Stimulated activated CD8-positive, alpha-beta memory T cell treated with anti-CD3 and anti-CD28 coated beads, Interleukin-7, amount 100 ng/mL, for 24 hours (primary cell): ENCODE measurements around the gene PAN3.
"Not testable (repeated sequence)": the region's sequence is repeated elsewhere in the genome, so short reads cannot be mapped to it uniquely, and the experiment has no call there.

Experiments
- DNase-seq: peaks from one replicate; pipeline ENCODE4 v3.0.0-alpha.2; 2020; ENCODE audit warnings: low read depth

Gene PAN3

DNA sequence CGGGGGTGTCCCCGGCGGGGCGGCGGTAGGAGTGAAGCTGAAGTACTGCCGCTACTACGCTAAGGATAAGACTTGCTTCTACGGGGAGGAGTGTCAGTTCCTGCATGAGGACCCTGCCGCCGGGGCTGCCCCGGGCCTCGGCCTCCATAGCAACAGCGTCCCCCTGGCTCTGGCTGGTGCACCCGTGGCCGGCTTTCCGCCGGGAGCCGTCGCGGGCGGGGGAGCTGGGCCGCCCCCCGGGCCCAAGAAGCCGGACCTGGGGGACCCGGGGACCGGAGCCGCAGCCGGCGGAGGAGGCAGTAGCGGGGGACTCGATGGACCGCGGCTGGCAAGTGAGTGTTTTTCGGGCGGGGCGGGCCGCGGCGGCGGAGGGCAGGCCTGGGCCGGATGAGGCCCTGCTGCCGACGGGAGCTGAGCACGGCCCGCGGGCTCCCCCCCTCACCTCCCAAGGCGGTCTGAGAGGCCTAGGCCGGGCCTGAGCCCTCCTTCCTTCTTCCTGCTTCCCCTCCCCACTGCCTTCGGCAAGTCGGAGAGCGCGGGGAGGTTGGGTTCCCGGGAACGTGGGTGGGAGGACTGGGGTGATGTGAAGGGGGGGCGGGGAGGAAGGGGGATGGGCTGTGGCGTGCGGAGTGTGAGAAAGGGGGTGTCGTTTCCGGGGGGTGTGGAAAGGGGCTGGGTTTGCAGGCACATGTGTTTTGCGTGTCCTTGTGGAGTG is 568 bp downstream of the PAN3 start:
- DNase-seq, result peak; percentile 86

DNA sequence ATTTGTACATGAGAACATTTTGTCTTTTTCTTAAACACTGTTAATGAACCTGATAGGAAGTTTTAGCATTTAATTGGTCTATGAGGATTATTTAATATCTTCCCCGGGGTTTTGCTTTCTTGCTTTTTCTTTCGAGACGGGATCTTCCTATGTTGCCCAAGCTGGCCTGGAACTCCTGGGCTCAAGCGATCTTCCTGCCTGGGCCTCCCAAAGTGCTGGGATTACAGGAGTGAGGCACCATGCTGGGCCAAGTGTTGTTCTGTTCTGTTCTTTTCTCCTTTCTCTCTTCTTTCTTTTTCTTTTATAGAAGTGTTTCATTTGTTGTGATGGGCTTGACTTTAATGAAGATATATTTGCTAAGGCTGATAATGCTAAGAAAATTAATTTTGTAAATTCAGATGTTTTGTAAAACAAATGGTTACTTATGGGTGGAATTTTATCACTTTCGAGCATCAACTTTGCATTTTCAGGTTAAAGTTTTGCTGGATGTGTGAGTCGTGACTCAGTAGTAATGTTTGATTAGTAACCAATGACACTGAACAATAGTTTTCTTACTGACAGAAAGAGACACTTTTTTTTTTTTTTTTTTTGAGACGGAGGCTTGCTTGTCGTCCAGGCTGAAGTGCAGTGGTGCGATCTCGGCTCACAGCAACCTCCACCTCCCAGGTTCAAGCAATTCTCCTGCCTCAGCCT is 2.2 kb downstream of the PAN3 start:
- DNase-seq, result no peak

DNA sequence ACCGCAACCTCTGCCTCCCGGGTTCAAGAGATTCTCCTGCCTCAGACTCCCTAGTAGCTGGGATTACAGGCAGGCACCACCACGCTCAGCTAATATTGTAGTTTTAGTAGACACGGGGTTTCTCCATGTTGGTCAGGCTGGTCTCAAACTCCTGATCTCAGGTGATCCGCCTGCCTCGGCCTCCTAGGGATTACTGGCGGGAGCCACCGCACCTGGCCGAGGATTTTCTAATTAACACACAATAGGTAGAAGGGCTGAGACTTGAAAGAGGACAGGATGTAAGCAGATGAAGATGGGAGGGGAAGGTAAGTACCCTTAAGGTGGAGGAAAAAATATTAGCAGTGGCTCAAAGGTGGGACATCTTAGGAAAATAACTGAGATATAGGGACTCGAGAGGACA is 3.2 kb downstream of the PAN3 start:
- DNase-seq, result not testable (repeated sequence)

DNA sequence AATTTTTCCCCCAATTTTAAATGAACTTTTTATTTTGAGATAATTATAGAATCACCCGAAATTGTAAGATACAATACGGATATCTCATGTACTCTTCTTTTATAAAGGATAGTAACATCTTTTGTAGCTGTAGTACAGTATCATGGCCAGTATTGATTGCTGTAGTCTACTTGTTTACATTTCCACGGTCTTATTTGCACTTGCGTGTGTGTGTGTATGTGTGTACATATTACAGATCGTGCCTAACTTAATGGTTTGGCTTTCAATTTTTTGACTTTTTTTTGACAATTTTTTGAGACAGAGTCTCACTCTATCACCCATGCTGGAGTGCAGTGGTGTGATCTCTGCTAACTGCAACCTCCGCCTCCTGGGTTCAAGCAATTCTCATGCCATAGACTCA is 6.7 kb downstream of the PAN3 start:
- no peak for DNase-seq

DNA sequence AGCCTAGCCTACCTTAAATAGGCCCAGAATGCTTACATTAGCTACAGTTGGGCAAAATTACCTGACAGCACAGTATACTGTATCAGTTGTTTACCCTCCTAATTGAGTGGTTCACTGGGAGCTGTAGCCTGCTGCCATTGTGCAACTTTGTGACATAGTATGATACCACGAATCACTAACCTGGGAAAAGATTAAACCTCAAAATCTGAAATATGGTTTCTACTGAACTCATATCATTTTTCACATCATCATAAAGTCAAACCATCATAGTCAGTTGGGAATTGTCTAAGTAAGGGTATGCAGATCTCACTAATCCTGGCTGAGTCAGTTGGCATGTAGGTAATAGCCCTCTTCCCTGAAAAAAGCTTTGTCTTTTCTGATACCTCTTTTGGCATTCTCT is 9.2 kb downstream of the PAN3 start:
- no peak for DNase-seq

DNA sequence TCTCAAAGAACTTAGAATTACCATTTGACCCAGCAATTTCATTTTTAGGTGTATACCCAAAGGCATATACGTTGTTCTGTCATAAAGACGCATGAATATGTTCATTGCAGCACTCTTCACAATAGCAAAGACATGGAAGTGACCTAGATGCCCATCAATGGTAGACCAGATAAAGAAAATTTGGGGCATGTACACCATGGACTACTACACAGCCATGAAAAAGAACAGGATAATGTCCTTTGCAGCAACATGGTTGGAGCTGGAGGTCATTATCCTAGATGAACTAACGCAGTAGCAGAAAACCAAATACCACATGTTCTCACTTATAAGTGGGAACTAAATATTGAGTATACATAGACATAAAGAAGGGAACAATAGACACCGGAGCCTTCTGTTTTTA is 20.7 kb downstream of the PAN3 start:
- no peak for DNase-seq

DNA sequence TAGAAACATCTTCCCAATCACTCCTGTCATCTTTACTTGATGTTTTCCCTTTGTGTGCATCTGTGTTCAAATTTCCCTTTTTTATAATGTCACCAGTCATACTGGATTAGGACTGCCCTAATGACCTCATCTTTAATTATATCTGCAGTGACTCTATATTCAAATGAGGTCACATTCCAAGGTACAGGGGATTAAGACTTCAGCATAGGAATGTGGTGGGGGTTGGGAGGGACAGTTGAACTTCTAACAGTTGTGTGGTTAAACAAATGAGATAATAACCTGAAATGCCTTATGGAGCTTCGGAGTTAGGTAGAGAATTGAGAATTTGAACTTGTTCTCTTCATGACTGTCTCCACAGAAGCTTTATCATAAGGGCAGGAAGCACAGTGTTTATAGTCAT is 23.0 kb downstream of the PAN3 start:
- DNase-seq, result no peak

DNA sequence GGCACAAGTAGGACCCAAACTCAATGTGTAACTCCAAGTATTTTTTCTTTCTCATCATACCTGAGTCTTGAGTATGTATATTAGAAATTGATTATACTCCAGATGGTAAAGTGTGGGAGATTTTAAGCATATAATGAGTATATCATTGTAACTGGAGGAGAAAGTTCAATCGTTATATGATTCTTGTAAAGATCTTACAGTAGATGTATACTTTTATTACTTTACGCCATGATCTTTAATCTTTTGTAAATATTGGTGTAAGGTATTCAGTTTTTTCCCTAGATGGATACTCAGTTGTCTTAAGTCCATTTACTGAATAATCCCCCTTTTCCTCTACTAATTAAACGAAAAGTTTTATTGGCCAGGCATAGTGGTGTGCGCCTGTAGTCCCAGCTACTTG is 25.2 kb downstream of the PAN3 start:
- no peak for DNase-seq

DNA sequence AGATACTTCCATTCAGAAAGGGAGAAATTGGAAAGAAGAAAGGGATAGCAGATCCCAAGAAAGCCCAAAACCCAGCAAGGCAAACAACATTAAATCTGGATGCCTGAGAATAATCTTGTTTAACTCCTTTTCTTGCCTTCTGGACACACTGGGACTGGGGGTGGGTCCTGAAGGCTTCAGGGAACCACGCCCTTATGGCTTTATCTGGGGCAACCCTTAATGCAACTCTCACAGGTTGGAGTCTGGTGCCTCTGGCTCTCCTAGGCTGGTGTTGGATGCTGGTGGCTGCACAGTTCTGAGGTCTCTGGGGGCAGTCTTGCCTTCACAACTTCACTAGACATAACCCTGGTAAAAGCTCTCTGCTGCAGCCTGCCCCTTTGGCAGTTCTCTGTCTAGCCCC is 27.9 kb downstream of the PAN3 start:
- no peak for DNase-seq

DNA sequence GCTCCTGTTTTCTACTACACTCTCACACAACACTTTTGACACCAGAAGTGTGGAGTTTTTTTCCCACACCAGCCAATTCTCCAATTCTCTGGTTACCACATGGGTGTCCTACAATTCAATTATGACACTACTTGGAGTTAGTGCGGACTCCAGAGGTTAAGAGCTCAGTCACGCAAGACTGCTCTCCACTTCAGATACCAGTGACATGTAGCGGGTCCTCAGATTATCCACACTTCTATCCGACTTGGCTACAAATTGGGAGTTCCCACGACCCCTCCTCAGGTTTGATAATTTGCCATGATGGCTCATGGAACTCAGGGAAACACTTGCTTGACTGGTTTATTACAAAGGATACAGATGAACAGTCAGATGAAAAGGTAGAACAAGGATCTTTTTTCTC is 32.9 kb downstream of the PAN3 start:
- no peak for DNase-seq

DNA sequence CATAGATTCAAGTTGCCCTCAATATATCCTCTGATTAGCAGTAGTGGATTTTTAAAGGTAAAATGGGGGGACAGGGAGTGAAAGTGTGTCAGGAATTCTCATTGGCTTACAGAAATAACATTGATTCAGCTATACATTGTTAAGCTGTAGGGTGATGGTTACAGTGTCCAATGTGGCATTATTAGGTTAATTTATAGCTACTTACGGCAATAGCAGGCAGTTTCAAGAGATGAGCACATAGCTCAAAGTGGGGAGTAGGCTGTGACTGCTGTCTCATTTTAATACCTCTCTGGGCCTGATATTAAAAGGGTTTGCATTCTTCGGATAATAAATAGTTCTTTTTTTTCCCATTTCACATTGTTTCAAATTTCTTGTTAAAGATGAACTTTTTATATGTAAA is 34.6 kb downstream of the PAN3 start:
- DNase-seq, result no peak

DNA sequence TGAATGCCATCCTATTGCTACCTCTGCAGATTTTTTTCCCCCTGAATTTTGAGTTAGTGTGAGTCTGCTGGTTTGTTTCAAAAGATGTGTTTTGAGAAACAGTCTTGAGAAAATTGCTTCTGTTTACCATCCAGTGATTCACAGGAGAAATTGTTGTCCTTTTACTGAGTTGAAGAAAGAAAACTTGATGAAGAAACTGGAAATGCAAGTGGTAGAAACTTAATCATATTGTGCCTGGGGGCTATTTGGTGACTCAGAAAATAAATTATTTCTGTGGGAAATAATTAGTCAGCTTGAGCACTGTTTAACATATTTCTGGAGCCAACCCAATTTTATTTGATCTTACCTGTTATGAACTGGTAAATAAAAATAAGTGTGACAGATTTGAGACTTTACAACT is 35.4 kb downstream of the PAN3 start:
- no peak for DNase-seq

DNA sequence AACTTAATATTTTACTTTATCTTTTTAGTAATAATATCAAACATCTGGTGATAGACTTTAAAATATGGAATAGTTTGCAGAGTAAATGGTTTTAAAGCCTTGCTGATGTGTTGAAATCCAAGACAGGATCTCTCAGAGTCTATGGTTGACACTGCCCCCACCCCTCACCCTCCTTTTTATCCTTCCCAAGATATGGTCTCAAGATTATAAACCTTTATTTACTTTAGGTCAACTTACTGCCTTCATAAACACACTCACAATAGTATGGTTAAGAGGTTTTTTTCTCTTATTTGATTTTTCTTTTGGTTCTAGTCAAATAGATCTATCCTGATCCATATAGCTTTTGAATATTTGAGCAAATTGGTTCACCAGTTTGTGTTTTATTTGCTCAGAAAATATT is 39.0 kb downstream of the PAN3 start:
- DNase-seq, result no peak

DNA sequence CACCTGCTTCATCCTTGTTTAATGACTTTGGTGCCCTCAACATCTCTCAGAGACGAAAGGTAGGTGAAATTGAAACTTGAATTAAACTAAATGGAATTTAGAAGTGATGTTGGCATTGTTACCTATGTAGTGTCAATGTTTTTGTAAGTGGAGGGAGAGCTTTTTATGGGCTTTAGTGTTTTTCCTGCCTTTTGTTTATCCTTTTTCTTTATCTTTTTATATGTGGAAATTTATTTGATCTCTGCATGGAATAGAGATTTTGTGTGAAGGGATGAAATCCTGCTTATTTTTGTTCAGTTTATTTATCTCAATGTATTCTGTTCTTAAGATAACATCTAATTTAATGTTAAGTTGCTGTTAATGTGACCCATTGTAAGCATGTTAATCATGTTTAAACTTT is 39.5 kb downstream of the PAN3 start:
- DNase-seq, result no peak

DNA sequence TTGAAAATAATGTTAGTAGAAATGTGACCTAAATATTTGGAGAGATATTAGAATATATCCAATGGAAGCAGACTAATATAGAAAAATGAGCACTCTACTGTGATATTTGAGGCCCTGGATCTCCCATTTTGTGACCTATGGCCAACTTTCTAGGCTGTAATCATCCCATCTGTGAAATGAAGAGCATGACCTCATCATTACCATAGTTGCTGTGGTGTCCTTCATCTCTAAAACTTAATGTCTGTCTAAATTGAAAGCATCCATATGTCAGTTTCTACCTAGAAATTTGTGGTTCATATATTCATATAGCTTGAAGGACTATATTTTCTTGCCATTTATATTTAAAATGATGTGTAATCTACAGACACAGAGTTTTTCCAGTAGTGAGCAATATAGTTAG is 41.6 kb downstream of the PAN3 start:
- no peak for DNase-seq

DNA sequence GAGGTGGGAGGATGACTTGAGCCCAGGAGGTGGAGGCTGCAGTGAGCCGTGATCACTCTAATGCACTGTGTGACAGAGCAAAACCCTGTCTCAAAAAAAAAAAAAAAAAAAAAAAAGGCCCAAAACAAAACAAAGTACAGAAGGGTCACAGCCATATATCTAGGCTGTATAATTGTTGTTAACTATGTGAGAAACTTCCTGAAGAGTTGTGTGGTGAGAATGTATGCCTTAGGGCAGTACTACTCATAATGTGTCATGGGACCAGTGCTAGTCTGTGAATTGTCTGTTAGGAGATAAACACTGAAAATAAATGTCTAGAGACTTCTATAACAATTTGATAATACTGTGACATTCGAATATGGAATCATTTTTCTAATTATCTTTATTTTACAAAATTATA is 43.1 kb downstream of the PAN3 start:
- no peak for DNase-seq

DNA sequence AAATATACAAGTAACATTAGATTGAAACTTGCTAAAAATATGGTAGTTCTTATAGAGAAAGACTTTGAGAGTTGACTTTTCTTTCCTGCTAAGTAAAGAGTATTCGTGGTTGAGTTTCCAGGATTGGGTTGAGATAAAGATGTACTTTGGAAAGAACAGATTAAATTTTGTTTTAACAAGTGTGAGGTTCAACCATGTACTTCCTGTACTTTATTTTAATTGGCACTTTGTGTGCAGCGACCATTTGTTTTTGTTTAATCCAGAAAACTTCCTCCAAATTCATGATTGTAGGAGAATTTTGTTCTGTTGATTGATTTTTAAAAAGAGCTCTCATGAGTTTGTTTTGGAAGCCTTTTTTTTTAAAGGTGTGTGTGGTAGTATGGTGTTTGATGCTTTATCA is 46.9 kb downstream of the PAN3 start:
- DNase-seq, result no peak

DNA sequence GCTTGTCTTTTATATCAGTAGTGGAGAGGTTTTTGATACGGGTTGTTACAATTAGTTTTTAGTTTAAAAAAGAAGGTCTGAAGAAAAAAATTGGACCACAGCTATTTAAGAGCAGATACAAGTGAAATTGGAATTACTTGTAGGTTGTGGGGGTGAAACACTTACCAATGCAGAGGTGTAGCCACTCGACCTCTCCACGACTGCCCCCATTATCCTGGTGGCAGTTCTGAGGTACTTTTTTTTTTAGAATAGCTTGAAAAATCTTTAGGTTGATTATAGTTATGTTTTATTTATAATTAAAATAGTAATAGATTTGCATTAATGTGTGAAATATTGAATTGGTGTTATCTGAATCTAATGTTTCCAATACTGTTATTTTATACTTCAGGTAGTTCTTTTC is 60.7 kb downstream of the PAN3 start:
- no peak for DNase-seq

DNA sequence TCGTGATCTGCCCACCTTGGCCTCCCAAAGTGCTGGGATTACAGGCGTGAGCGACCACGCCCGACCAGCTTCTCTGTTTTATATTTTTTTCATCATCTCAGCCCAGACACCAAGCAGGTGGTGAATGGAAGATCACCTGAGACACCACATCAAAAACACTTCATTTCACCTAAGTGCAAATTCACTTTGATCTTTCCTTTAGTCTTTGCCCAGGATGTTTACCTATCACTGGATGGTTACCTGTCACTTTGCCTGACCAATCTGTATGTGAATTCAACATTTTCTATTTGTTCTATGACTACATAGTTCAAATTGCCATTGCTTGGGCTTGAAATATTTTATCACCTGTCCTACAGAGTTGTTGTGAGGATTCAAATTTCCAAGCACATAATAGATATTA is 65.7 kb downstream of the PAN3 start:
- DNase-seq, result no peak

DNA sequence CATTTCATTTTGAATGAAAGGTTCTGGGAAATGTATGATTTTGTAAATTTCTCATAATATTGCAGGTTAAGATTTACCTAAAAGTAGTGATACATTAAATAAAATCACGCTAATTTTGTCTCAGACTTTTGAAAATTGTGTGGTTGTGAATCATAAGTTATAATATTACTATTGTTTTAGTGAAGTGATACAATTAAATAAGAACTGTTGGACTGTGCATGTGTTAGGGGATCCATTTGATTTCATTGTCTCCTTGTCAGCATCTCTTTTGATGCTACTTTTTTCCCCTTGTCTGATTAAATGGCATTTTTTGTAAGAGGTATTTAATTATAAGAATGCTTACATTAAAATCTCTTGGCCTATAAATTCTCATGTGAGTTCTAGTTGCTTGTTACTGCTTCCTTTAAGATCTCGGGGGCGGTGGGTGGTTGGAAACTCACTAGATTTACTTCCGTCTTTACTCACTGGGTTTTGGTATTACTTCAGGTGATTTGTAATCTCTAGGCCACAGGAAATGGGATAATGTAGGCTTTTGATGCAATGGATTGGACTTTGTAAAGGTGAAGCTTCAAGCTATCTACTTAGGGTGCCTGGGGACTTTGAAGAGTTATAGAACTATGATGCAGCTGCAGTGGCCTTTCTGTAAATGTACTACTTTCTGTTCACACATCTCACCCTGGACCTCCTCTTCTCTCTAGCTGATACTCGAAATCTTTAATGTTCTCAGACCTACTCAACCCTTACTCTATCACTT is 66.5 kb downstream of the PAN3 start:
- DNase-seq, result peak; percentile 4

DNA sequence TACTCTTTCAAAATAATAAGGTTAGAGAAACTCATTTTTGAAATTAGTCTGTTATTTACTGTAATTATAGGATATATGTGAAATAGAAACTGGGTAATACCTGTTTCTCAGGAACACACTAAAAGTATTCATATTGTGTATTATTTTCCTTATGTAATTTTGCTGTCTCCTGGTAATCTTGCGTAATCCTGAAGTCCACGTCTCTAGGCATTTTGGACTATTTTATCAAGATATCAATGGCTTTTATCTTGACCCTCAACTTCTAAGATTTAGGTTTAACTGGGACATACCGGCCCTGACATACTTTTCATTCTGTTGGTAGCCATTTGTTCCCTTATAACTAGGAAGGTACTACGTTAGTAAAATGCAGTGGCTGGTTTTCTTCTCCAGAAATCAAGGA is 80.3 kb downstream of the PAN3 start:
- no peak for DNase-seq

DNA sequence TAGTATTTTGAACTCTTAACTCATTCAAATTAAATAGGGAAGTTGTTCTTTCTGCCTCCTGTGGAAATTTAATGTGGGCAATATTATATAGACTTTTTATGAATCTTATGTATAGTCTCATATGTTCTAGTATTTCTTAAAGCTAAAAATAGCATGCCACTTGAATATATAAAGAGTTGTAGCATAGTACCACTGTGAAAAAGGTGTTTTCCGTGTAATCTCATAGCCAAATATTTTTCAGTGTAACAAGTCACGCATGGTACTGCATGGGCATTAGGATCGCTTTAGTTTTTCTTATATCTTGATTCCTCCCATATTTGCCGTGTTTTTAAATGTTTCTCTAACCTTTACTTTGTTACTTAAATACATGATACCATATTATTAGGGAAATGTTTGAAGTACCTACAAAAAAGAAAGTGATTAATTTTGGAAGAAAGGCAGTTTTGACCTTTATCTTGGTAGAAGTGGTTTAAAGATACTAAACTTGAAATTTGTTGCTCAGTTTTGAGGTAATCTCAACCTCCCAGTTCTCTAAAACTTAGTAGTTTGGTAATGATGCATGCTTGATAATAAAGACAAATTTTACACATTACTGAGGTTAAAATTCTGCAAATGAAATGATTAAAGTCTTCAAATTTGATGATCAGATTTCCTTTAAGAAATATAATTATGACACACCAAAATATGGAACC is 81.2 kb downstream of the PAN3 start:
- DNase-seq, result no peak

DNA sequence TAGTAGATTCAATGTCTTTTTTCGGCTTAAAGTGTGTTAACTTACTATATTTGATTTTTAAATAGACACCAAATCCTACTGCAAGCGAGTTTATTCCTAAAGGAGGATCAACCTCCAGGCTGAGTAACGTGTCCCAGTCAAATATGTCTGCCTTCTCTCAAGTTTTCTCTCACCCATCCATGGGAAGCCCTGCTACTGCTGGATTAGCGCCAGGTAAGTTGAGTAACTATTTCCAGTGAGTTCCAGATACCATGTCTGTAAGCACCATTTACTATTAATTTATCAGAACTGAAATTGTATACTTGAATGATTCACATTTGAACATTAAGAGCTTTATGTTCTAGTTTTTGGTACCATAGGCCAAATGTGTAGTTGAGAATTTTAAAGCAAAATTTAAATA is 81.8 kb downstream of the PAN3 start:
- DNase-seq, result no peak
